HG02943 (cell line): ENCODE measurements around the gene ZC3H10.

Source experiments
- ATAC-seq: cut with Tn5 transposase; IDR thresholded peaks from one replicate; pipeline ENCODE4 v1.9.1; 2021; ENCODE audit warnings: mild to moderate bottlenecking, low read depth, moderate library complexity; ENCODE audit not compliant: unreplicated experiment

The ZC3H10 gene

GRCh38 chr12:56126732-56127239, 8.7 kb downstream of the ZC3H10 start:
- ATAC-seq = no peak

- ATAC-seq = no peak
Observed at GRCh38 chr12:56127485-56127887, 9.4 kb downstream of the ZC3H10 start.

GRCh38 chr12:56127888-56128669, 10.0 kb downstream of the ZC3H10 start, which contains the start of gene ESYT1:
Gene ESYT1 (plus strand): TSS chr12:56128267. CDS start chr12:56128320, 53 bp downstream.
- peak; percentile 84 for ATAC-seq

- no peak for ATAC-seq
Observed at GRCh38 chr12:56128670-56129205, 10.7 kb downstream of the ZC3H10 start.

GRCh38 chr12:56129206-56129941, 11.3 kb downstream of the ZC3H10 start:
- ATAC-seq = no peak

GRCh38 chr12:56129942-56130495, 12.0 kb downstream of the ZC3H10 start:
- no peak for ATAC-seq

GRCh38 chr12:56130876-56131275, 12.8 kb downstream of the ZC3H10 start:
- no peak for ATAC-seq

- ATAC-seq = no peak
Observed at GRCh38 chr12:56134897-56135296, 16.8 kb downstream of the ZC3H10 start.

- ATAC-seq = no peak
Observed at GRCh38 chr12:56137853-56138571, 19.9 kb downstream of the ZC3H10 start.

- ATAC-seq = no peak
Observed at GRCh38 chr12:56141946-56142784, 24.1 kb downstream of the ZC3H10 start.

- ATAC-seq = no peak
Observed at GRCh38 chr12:56143217-56143616, 25.2 kb downstream of the ZC3H10 start.

- ATAC-seq = no peak
Observed at GRCh38 chr12:56143870-56144269, 25.8 kb downstream of the ZC3H10 start.

- ATAC-seq = no peak
Observed at GRCh38 chr12:56145217-56145616, 27.2 kb downstream of the ZC3H10 start.

- no peak for ATAC-seq
Observed at GRCh38 chr12:56146492-56147460, 28.7 kb downstream of the ZC3H10 start.

- ATAC-seq = no peak
Observed at GRCh38 chr12:56150563-56150962, 32.5 kb downstream of the ZC3H10 start.

GRCh38 chr12:56151672-56152131, 33.6 kb downstream of the ZC3H10 start:
- ATAC-seq = peak; percentile 38

- peak; percentile 81 for ATAC-seq
Observed at GRCh38 chr12:56152132-56152755, 34.2 kb downstream of the ZC3H10 start, which contains the start of gene MYL6B. Gene MYL6B (plus strand): TSS chr12:56152587. CDS start chr12:56153919, 1,332 bp downstream.
